Measurements from ENCODE around the gene CMTM4. TPM values are rescaled to one million over a fixed set of nuclear protein-coding genes. Genes with fewer than 3 reads are reported as not detected.
"Not testable (repeated sequence)": the region's sequence is repeated elsewhere in the genome, so short reads cannot be mapped to it uniquely, and the experiment has no call there.

The CMTM4 gene
- total and polyA plus RNA-seq, 2 donors (not counting 1 experiment from before 2014, with no cell fraction given), result 0.06 to 0.59 TPM

- DNase-seq (no peak), ATAC-seq (ENCODE audit: low read depth) (no peak)
- Histone ChIP-seq H3K4me2 (replicated peaks; ENCODE audit: low read depth, low read length, poor library complexity, severe bottlenecking) (no peak overlapping the region), H3K4me3 (ENCODE audit: control extremely low read depth in 1 of 5, extremely low read depth in 1 of 5, insufficient read depth in 1 of 5, low read depth in 2 of 5, low read length in 4 of 5) (no peak overlapping the region), H3K79me2 (ENCODE audit: control insufficient read depth, insufficient read depth, low read length) (no peaks in the 10 kb centered on the region), H3K4me1 (ENCODE audit: control insufficient read depth in 2 of 2, insufficient read depth in 2 of 2, low read length in 2 of 2) (no peaks in the 10 kb centered on the region), H4K20me1 (ENCODE audit: control insufficient read depth, insufficient read depth, low read length, poor library complexity, severe bottlenecking) (no peaks in the 10 kb centered on the region), H3K27me3 (replicated peaks in 1 of 4; ENCODE audit: control extremely low read depth in 1 of 4, control insufficient read depth in 3 of 4, insufficient read depth in 4 of 4, low read length in 3 of 4) (peaks cover 0 to 7% (median 3%) of the 10 kb centered on the region in 4 experiments), H3K27ac (ENCODE audit: low read length in 2 of 2) (no peak overlapping the region), H2AFZ (ENCODE audit: insufficient read depth, low read depth, low read length, poor library complexity, severe bottlenecking) (no peak overlapping the region), H3K9me3 (ENCODE audit: control extremely low read depth in 1 of 3, control insufficient read depth in 2 of 3, insufficient read depth in 1 of 3, low read length in 2 of 3) (no peaks in the 10 kb centered on the region), H3K36me3 (replicated peaks in 1 of 2; ENCODE audit: control extremely low read depth in 1 of 2, control insufficient read depth in 1 of 2, extremely low read depth in 1 of 2, insufficient read depth in 2 of 2, low read length in 1 of 2) (no peaks in the 10 kb centered on the region), H3K9ac (ENCODE audit: low read length) (no peak overlapping the region)
- TF ChIP-seq CTCF (IDR thresholded peaks at IDR 0.05), result no peak
- TF ChIP-seq EZH2 (IDR thresholded peaks at IDR 0.05; ENCODE audit: borderline replicate concordance, insufficient read depth, low read depth, low read length, poor library complexity, severe bottlenecking), result no peak
- intact Hi-C loops (cut with micrococcal nuclease), result no loop called here
- ChIA-PET CTCF (interaction anchor here (1.0 to 4.0 kb wide), 5 partner anchors 10 to 257 kb away, joined by 3 to 22 read pairs (median 4); partner anchors contain the start of gene DYNC1LI2), POLR2A (no interaction called here)
- WGBS (ENCODE audit: insufficient coverage), result 73% methylated on average over 4 of the region's 7 CpGs
- Mint-ChIP-seq H3K9me3 (ENCODE audit: insufficient read depth) (no peaks in the 10 kb centered on the region), H3K27me3 (peaks cover 26% of the 10 kb centered on the region), H3K4me1 (no peaks in the 10 kb centered on the region), H3K27ac (no peak overlapping the region), H3K4me3 (no peak overlapping the region)
Measured at GRCh38 chr16:66662445-66663194, 33.9 kb downstream of the CMTM4 start.

GRCh38 chr16:66661671-66662346 is 34.7 kb downstream of the CMTM4 start:
- POLR2A ChIA-PET, result not testable (repeated sequence)

More at GRCh38 chr16:66661671-66662346, 34.7 kb downstream of the CMTM4 start:
- H3K27ac Mint-ChIP-seq; H3K27ac ChIP-seq (ENCODE audit: low read length in 2 of 2); intact Hi-C loops (cut with micrococcal nuclease); H3K27me3 ChIP-seq (replicated peaks in 1 of 4; ENCODE audit: control extremely low read depth in 1 of 4, control insufficient read depth in 3 of 4, insufficient read depth in 4 of 4, low read length in 3 of 4); H3K36me3 ChIP-seq (replicated peaks in 1 of 2; ENCODE audit: control extremely low read depth in 1 of 2, control insufficient read depth in 1 of 2, extremely low read depth in 1 of 2, insufficient read depth in 2 of 2, low read length in 1 of 2); H3K4me2 ChIP-seq (replicated peaks; ENCODE audit: low read depth, low read length, poor library complexity, severe bottlenecking); H3K4me3 Mint-ChIP-seq; H3K9me3 ChIP-seq (ENCODE audit: control extremely low read depth in 1 of 3, control insufficient read depth in 2 of 3, insufficient read depth in 1 of 3, low read length in 2 of 3); H3K4me1 Mint-ChIP-seq; H3K79me2 ChIP-seq (ENCODE audit: control insufficient read depth, insufficient read depth, low read length); DNase-seq; H3K9ac ChIP-seq (ENCODE audit: low read length); H2AFZ ChIP-seq (ENCODE audit: insufficient read depth, low read depth, low read length, poor library complexity, severe bottlenecking); H3K4me3 ChIP-seq (ENCODE audit: control extremely low read depth in 1 of 5, extremely low read depth in 1 of 5, insufficient read depth in 1 of 5, low read depth in 2 of 5, low read length in 4 of 5); H3K9me3 Mint-ChIP-seq (ENCODE audit: insufficient read depth); ATAC-seq (ENCODE audit: low read depth); H3K4me1 ChIP-seq (ENCODE audit: control insufficient read depth in 2 of 2, insufficient read depth in 2 of 2, low read length in 2 of 2); H4K20me1 ChIP-seq (ENCODE audit: control insufficient read depth, insufficient read depth, low read length, poor library complexity, severe bottlenecking): not testable (repeated sequence)
- CTCF ChIA-PET, result interaction anchor here (0.6 to 4.0 kb wide), 6 partner anchors 9 to 256 kb away, joined by 3 to 22 read pairs (median 4); partner anchors contain the start of gene DYNC1LI2
- 85% methylated on average over 4 of the region's 6 CpGs for WGBS (ENCODE audit: insufficient coverage)
- peaks cover 28% of the 10 kb centered on the region for H3K27me3 Mint-ChIP-seq

All from B cell (primary cell).